Activated naive CD8-positive, alpha-beta T cell treated with anti-CD3 and anti-CD28 coated beads for 36 hours (primary cell): Measurements from ENCODE around the gene LUC7L3. TPM values are rescaled to one million over a fixed set of nuclear protein-coding genes. Genes with fewer than 3 reads are reported as not detected.
A peak's percentile ranks its signal among the peaks of the same experiment; 100 is the strongest.
"Not testable (repeated sequence)": the region's sequence is repeated elsewhere in the genome, so short reads cannot be mapped to it uniquely, and the experiment has no call there.

Experiments
- DNase-seq: peaks from one replicate; pipeline ENCODE4 v3.0.0; 2021
- H3K27ac Mint-ChIP-seq: one replicate; pipeline ENCODE4 v1.8.0; 2022; ENCODE audit warnings: mild to moderate bottlenecking, moderate library complexity, mixed read lengths
- H3K27me3 Mint-ChIP-seq: one replicate; pipeline ENCODE4 v1.8.0; 2022; ENCODE audit warnings: mild to moderate bottlenecking, mixed read lengths
- H3K36me3 Mint-ChIP-seq: one replicate; pipeline ENCODE4 v1.8.0; 2021; ENCODE audit warnings: mild to moderate bottlenecking, mixed read lengths
- H3K4me1 Mint-ChIP-seq: one replicate; pipeline ENCODE4 v1.8.0; 2021; ENCODE audit warnings: mixed read lengths
- H3K4me3 Mint-ChIP-seq: one replicate; pipeline ENCODE4 v1.8.0; 2022; ENCODE audit warnings: mild to moderate bottlenecking, moderate library complexity, mixed read lengths
- H3K9me3 Mint-ChIP-seq: one replicate; pipeline ENCODE4 v1.8.0; 2022; ENCODE audit warnings: mixed read lengths
- total RNA-seq, 2 experiments: library from RNA; stranded (reverse); gene quantifications; one replicate each; pipeline ENCODE4 v1.2.3, GENCODE V29; 2021

The LUC7L3 gene
- total RNA-seq, 2 experiments from 2014 or later: 108 to 116 TPM

- Mint-ChIP-seq H3K36me3 (no peaks in the 10 kb centered on the region), H3K27me3 (no peaks in the 10 kb centered on the region), H3K4me1 (no peaks in the 10 kb centered on the region), H3K9me3 (no peaks in the 10 kb centered on the region), H3K27ac (no peak overlapping the region), H3K4me3 (no peak overlapping the region)
- DNase-seq: no peak
Observed at GRCh38 chr17:50797135-50797810, 77.9 kb downstream of the LUC7L3 start.

DNA sequence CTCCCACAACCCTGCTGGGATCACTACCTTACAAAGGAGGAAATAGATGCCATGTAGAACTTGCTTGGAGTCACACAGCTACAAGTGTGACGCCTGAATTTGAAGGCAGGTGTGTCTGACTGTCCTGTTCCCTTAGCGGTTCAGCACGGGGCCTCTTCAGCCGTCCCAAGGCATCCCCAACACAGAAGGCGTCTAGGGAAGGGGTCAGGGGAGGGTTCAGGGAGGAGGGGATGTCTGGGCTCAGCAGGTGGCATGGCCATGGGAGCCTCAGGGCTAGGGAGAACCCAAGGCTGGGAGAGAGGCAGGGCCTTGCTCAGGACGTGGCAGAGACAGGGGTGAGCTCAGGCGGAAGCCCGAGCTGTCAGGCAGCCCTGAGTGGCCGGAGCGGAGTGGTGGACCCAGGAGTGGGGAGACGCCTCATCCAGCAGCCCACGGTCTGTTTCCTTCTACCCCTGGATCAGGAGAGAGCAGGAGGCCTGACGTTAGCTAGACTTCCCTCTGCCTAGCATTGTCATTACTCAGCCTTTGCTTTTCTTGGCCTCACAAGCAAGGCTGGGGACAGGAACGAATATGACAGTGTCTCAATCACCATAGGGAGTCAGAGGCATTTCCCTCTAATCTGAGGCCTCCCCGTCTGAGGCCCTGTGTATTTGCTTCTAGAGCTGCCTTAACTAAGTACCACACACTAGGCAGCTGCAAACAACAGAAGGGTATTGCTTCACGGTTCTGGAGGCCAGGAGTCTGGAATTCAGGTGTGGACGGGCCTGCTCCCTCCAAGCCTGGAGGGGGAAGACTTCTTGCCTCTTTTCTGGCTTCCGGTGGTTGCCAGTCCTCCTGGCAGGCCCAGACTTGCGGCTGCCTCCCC, 79.3 kb downstream of the LUC7L3 start:
- Mint-ChIP-seq H3K4me3 (no peak overlapping the region), H3K27ac (peak overlapping the region; percentile 31), H3K4me1 (no peaks in the 10 kb centered on the region), H3K36me3 (no peaks in the 10 kb centered on the region), H3K9me3 (no peaks in the 10 kb centered on the region), H3K27me3 (no peaks in the 10 kb centered on the region)
- no peak for DNase-seq

DNA sequence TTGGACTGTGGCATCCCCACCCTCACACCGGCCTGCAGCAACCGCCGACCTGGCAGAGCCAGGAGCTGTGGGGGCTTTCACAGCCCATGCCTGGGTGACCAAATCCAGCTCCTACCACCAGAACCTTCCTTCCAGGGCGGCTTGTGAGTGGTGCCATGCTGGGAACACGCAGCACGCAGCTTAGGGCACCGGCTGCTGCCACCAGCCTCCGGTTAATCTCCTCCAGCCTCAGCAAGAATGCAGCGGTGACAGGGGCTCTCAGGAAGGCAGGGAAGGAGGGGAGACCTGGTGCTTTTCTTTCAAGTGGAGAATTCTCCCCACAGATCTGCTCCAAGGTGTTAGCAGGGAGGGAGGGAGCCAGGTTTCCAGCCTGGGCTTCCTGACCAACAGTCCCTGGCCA, 80.2 kb downstream of the LUC7L3 start:
- Mint-ChIP-seq H3K4me3 (no peak overlapping the region), H3K9me3 (no peaks in the 10 kb centered on the region), H3K4me1 (no peaks in the 10 kb centered on the region), H3K36me3 (no peaks in the 10 kb centered on the region), H3K27me3 (no peaks in the 10 kb centered on the region), H3K27ac (no peak overlapping the region)
- no peak for DNase-seq

GRCh38 chr17:50800196-50800700, 80.8 kb downstream of the LUC7L3 start:
- H3K4me1 Mint-ChIP-seq: no peaks in the 10 kb centered on the region
- H3K27me3 Mint-ChIP-seq: no peaks in the 10 kb centered on the region
- H3K36me3 Mint-ChIP-seq: no peaks in the 10 kb centered on the region
- H3K9me3 Mint-ChIP-seq: no peaks in the 10 kb centered on the region
- no peak overlapping the region for H3K27ac Mint-ChIP-seq
- no peak overlapping the region for H3K4me3 Mint-ChIP-seq
- DNase-seq: no peak

DNA sequence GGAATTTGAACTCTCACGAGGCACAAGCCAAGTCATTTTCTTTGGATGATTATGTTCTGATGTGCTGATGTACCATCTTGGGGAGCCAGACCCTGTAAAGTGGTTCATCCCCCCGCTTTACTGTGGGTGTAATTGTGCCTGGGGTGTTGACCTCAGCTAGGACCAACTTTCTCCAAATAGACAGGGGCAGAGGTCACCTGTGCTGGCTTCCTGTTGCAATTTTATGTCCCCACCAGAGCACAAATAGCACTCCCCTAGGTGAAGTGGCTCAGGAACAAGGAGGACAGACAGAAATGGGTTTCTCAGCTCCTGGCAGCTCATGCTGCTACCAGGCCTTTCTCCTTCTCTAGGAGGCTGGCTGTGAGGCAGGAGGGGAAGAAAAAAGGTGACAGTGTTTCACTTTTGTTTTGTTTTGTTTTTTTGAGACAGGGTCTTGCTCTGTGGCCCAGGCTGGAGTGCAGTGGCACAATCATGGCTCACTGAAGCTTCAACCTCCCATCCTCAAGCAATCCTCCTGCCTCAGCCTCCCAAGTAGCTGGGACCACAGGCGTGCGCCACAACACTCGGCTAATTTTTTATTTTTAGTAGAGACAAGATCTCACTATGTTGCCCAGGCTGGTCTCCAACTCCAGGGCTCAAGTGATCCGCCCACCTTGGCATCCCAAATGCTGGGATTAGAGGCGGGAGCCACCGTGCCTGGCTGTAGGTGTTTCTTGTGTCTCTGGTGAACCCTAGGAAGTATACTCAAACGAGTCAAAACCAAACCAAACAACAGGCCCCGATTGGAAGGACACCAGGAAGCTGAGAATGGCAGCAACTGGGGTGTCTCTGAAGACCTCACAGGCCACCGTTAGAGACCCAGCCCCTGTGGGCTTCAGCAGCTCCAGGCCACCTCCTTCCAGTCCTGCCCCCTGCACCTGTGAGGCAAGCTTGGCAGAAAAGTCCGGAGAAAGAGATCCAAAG, 83.5 kb downstream of the LUC7L3 start:
- Mint-ChIP-seq H3K4me1 (no peaks in the 10 kb centered on the region), H3K36me3 (no peaks in the 10 kb centered on the region), H3K27ac (no peak overlapping the region), H3K27me3 (no peaks in the 10 kb centered on the region), H3K9me3 (no peaks in the 10 kb centered on the region), H3K4me3 (no peak overlapping the region)
- no peak for DNase-seq

DNA sequence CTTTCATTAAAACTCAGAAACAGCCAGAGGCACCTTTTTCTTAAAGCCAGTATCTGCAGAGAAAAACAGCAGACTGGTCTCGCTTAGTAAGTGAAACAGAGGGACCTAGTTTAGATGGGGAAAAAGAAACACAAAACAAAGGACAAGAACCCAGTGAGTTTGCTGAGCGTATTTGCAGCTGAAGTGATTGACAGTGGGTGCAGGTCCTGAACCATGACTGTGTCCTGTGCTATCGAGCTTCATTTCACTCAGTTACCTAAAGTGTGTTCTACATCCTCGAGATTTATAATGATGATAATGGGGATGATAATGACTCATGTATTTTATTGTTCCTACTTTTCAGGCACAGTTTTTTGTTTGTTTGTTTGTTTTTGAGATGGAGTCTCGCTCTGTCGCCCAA, 84.3 kb downstream of the LUC7L3 start:
- H3K27ac Mint-ChIP-seq: no peak overlapping the region
- no peaks in the 10 kb centered on the region for H3K9me3 Mint-ChIP-seq
- H3K27me3 Mint-ChIP-seq: no peaks in the 10 kb centered on the region
- H3K4me1 Mint-ChIP-seq: no peaks in the 10 kb centered on the region
- H3K36me3 Mint-ChIP-seq: no peaks in the 10 kb centered on the region
- no peak for DNase-seq
- H3K4me3 Mint-ChIP-seq: no peak overlapping the region

GRCh38 chr17:50804749-50805475, 85.5 kb downstream of the LUC7L3 start:
- not testable (repeated sequence) for H3K27ac Mint-ChIP-seq, H3K36me3 Mint-ChIP-seq

DNA sequence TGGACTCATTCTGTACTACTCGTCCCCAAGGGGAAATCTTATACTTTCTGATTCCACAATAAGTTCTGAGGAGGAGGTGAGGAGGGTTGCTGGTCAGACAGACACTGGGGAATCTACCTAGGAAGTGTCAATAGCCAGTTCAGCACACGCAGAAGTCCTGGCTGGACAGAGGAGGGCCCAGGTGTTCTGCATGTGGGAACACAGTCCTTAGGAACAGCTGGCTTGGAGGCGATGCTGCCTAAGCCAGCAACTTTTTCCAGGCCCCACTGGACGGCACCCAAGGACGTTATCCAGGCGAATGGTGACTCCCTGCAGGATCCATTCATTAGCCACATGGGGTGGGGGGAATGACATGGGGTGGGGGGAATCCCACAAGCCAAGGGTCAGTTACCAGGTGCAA, 86.1 kb downstream of the LUC7L3 start:
- no peaks in the 10 kb centered on the region for H3K27me3 Mint-ChIP-seq
- H3K9me3 Mint-ChIP-seq: no peaks in the 10 kb centered on the region
- H3K27ac Mint-ChIP-seq: no peak overlapping the region

More at GRCh38 chr17:50804749-50805475, 85.5 kb downstream of the LUC7L3 start:
- H3K27me3 Mint-ChIP-seq, H3K9me3 Mint-ChIP-seq, H3K4me1 Mint-ChIP-seq, H3K4me3 Mint-ChIP-seq, DNase-seq: not testable (repeated sequence)

More for the DNA sequence above, 86.1 kb downstream of the LUC7L3 start:
- no peak for DNase-seq
- H3K4me3 Mint-ChIP-seq: no peak overlapping the region
- H3K36me3 Mint-ChIP-seq: no peaks in the 10 kb centered on the region
- no peaks in the 10 kb centered on the region for H3K4me1 Mint-ChIP-seq

Other genes starting within 250 kb of the LUC7L3 start
- gene RSAD1, start 240.7 kb upstream of the LUC7L3 start, total RNA-seq: 10 to 100 TPM; 36.5 to 37.0 TPM
- 1 to 10 TPM in 1 of 2 experiments, under 1 TPM in 1; 0.56 to 1.1 TPM for gene MYCBPAP, start 211.2 kb upstream of the LUC7L3 start, total RNA-seq
- gene EPN3, start 186.9 kb upstream of the LUC7L3 start, total RNA-seq: not detected
- 10 to 100 TPM; 32.4 to 36.3 TPM for gene SPATA20, start 172.4 kb upstream of the LUC7L3 start, total RNA-seq
- under 1 TPM in 1 of 2 experiments, not detected in 1; 0.06 TPM for gene CACNA1G, start 158.9 kb upstream of the LUC7L3 start, total RNA-seq
- not detected for gene ABCC3, start 84.7 kb upstream of the LUC7L3 start, total RNA-seq
- 10 to 100 TPM; 39.5 to 40.2 TPM for gene ANKRD40, start 11.7 kb upstream of the LUC7L3 start, total RNA-seq
- not detected for gene ANKRD40CL, start 47.9 kb downstream of the LUC7L3 start, total RNA-seq
- not detected for gene WFIKKN2, start 116.0 kb downstream of the LUC7L3 start, total RNA-seq
- gene TOB1, start 146.8 kb downstream of the LUC7L3 start, total RNA-seq: 10 to 100 TPM; 40.1 to 44.9 TPM